AG04449 (cell line): ENCODE measurements around the gene NUP50.
A peak's percentile ranks its signal among the peaks of the same experiment; 100 is the strongest.

Experiments used
- CTCF ChIA-PET: fragments of 350-600 bp; formaldehyde crosslinking; extraction: SDS; loops from one replicate; lab custom pipeline; 2021; ENCODE audit warnings: antibody characterized with exemption; lab: Yijun Ruan, JAX
- POLR2A ChIA-PET: fragments of 400-600, 350-600 bp; formaldehyde crosslinking; extraction: SDS; loops from one replicate; lab custom pipeline; 2020; ENCODE audit warnings: antibody characterized with exemption, inconsistent platforms; lab: Yijun Ruan, JAX
- DNase-seq: peaks from one replicate; pipeline ENCODE4 v3.0.0-alpha.2; 2010; ENCODE audit warnings: low read depth, low spot score
- H3K4me3 ChIP-seq: 2 replicates; pipeline ENCODE4 v1.5.1; 2011; ENCODE audit warnings: low read depth, mild to moderate bottlenecking, control low read depth, low read length
- TF ChIP-seq, protein P1 (sequence below): IDR thresholded peaks from one replicate; pipeline ENCODE4 v1.5.1; 2011; ENCODE audit warnings: mild to moderate bottlenecking, moderate library complexity, low read length, control low read depth, inconsistent platforms; ENCODE audit not compliant: insufficient read depth; ENCODE audit errors: missing control alignments

Gene NUP50

DNA sequence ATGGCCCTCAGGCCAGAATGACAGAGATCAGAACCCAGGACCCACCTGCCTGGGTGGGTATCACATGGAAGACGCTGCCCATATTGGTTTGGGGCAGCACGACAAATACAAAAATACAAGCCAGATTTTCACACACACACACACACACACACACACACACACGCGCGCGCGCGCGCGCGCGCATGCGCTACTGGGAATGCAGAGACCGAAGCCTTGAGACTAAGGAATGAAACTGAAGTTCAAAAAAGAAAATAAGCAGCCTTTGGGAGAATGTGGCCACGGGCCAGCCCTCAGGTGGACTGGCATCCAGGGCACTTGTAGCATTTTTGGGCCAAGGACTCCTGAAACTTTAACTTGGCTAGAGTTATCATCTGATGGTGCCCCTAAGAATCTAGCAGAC is 21.3 kb upstream of the NUP50 start:
- no peak for DNase-seq
- no peak overlapping the region for H3K4me3 ChIP-seq
- TF ChIP-seq, protein P1, sequence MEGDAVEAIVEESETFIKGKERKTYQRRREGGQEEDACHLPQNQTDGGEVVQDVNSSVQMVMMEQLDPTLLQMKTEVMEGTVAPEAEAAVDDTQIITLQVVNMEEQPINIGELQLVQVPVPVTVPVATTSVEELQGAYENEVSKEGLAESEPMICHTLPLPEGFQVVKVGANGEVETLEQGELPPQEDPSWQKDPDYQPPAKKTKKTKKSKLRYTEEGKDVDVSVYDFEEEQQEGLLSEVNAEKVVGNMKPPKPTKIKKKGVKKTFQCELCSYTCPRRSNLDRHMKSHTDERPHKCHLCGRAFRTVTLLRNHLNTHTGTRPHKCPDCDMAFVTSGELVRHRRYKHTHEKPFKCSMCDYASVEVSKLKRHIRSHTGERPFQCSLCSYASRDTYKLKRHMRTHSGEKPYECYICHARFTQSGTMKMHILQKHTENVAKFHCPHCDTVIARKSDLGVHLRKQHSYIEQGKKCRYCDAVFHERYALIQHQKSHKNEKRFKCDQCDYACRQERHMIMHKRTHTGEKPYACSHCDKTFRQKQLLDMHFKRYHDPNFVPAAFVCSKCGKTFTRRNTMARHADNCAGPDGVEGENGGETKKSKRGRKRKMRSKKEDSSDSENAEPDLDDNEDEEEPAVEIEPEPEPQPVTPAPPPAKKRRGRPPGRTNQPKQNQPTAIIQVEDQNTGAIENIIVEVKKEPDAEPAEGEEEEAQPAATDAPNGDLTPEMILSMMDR = no peak
- ChIA-PET POLR2A (no interaction called here), CTCF (interaction anchor here (1.0 kb wide), 1 partner anchor 17 kb away, joined by 3 read pairs; no protein-coding TSS in a partner anchor)

DNA sequence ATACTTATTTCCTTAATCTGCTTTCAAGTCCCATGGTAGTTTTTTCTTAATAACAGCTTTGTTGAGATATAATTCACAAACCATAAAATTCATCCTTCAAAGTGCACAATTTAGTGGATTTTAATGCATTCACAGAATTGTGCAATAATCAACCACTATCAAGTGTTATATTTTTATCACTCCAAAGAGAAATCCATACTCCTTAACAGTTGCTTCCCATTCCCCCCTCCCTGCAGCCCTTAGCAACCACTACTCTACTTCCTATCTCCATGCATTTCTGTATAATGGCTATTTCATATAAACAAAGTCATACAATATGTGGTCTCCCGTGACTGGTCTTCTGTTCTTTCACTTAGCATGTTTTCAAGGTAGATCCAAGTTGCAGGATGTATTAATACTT is 18.8 kb upstream of the NUP50 start:
- DNase-seq = no peak
- CTCF ChIA-PET = no interaction called here
- no peak overlapping the region for H3K4me3 ChIP-seq
- TF ChIP-seq, protein P1 = no peak
- POLR2A ChIA-PET = no interaction called here

- peak; percentile 37 for DNase-seq
- TF ChIP-seq, protein P1 = no peak
- ChIA-PET POLR2A (interaction anchor here (1.0 kb wide), 1 partner anchor 14 kb away, joined by 3 read pairs; the partner anchor contains the start of gene NUP50), CTCF (interaction anchor here (1.3 to 1.8 kb wide), 3 partner anchors 13 to 47 kb away, joined by 3 to 11 read pairs (median 3); no protein-coding TSS in a partner anchor)
- H3K4me3 ChIP-seq = no peak overlapping the region
These were observed 14.1 kb upstream of the NUP50 start for GRCh38 chr22:45149671-45150070.

- H3K4me3 ChIP-seq = no peak overlapping the region
- POLR2A ChIA-PET = interaction anchor here (1.0 kb wide), 1 partner anchor 14 kb away, joined by 3 read pairs; the partner anchor contains the start of gene NUP50
- DNase-seq = no peak
- CTCF ChIA-PET = interaction anchor here (1.4 to 1.8 kb wide), 2 partner anchors 13 to 48 kb away, joined by 3 to 11 read pairs; no protein-coding TSS in a partner anchor
- TF ChIP-seq, protein P1 = no peak
These were observed 13.6 kb upstream of the NUP50 start for GRCh38 chr22:45150139-45150538.

DNA sequence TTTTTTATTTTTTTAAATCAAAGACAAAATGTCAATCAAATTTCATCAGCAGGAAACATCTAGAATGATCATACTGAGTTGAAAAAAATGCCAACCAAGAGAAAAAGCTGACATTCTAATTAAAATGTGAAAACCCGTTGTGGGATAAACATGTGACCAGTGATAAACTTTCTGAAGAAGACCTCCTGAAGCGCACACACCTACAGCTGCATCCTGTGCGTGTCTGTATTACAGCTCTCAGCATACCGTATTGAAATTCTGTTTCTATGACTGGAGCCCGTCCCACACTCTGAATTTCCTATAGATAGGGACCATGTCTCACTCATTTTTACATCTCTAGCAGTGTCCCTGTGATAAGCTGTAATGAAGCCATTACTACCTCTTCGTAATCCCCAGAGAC is 12.2 kb upstream of the NUP50 start:
- CTCF ChIA-PET = interaction anchor here (0.6 to 1.3 kb wide), 3 partner anchors 8 to 240 kb away, joined by 3 read pairs; no protein-coding TSS in a partner anchor
- POLR2A ChIA-PET = no interaction called here
- TF ChIP-seq, protein P1 = no peak

DNA sequence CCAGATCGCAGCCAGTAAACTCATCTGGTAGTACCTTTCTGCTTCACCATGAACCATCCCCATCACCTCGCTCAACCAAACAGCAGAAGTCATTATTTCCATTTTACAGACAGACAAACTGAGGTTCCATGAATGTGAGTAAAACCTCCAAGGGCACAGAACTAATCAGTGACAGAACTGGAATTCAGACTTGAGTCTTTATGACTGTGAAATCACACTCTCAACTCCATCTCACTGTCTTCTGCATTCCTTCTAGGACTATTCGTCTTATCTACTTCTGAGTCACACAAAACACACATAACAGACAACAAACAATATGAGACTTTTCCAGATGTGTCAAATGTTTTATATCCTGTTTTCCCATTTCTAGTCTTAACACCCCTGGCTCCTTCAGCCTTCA is 9.3 kb upstream of the NUP50 start:
- TF ChIP-seq, protein P1 = no peak
- POLR2A ChIA-PET = no interaction called here
- no peak overlapping the region for H3K4me3 ChIP-seq
- CTCF ChIA-PET = no interaction called here
- DNase-seq = no peak

More for the DNA sequence above, 12.2 kb upstream of the NUP50 start:
- no peak overlapping the region for H3K4me3 ChIP-seq
- no peak for DNase-seq
